Stimulated activated CD4-positive, alpha-beta T cell treated with anti-CD3 and anti-CD28 coated beads, Interleukin-1b, Interleukin-23, amount 100 ng/mL, for 24 hours (primary cell): ENCODE data around the gene SLC4A1AP.
A peak's percentile ranks its signal among the peaks of the same experiment; 100 is the strongest.

Source experiments
- DNase-seq, 4 experiments: peaks; one replicate each; pipeline ENCODE4 v3.0.0-alpha.2; 2020; ENCODE audit warnings: low read depth in 4 of 4, low spot score in 1 of 4

The SLC4A1AP gene

DNA sequence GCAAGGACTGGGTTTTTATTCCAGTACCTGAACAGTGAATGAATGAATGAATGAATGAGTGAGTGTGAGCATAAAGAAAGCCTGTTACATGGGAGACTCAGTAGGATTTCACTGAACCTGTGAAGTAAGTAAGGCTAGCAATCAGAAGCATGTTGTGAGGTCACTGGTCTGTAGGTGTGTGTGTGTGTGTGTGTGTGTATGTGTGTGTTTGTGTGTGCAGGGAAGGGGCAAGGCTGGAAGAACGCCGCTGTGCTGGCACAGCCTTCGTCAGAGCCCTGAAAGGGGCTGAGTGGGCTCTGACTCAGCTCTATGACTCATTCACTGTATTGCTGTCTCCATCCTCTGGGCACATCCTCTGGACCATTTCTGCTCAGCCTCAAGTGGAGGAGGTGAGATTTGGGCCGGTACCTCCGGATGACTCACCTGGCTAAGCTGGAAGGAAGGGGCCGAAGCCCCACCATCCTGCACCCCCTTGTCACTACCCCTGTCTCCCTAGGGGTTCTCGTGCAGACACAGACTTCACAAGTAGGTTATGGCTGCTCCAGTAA lies 56.4 kb downstream of the SLC4A1AP start:
- peak; percentile 27 to 55 (median 40) for DNase-seq

DNA sequence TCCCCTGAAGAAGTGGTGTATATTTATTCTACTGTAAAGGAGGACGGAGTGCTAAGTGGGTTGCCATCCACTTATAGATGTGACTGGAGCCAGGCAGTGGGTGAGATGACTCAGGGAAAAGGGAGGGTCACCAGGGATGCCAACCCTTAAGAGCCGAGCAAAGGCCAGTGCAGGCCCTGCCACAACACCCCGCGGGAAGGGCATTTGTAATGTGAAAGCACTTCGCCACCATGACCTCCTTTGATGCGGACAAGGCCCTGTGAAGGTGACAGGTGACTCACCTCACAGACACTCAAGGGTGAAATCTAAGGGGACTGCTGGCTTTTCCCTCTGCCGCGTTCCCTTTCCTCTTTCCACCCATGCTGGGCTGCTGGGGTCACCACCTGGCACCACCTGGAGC lies 57.6 kb downstream of the SLC4A1AP start:
- DNase-seq = no peak

DNA sequence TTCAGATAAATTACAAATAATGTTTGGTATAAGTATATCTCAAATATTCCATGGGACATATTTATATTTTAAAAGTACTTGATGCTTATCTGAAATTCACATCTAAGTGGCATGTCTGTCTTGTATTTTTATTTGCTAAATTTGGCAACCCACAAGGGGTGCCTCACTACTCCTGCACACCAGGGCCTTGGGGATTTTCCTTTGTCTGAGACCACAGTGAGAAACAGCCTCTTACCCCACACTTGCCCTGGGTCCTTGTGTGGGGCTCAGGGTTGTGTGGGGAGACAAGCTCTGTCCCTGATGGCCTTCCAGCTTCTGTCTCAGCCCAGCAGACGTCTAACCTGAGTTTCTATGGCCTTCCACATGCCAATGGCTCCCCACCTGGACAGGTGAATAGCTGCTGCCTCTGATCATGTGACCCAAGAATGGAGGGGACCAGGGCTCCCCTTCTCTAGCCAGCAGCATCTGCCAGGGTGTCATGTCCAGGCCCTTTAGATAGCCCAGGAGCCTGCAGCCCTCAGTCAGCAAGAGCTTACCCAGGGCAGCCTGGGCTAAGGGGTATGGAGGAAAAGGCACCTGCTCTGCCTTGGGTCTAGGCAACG lies 58.3 kb downstream of the SLC4A1AP start:
- no peak for DNase-seq

DNA sequence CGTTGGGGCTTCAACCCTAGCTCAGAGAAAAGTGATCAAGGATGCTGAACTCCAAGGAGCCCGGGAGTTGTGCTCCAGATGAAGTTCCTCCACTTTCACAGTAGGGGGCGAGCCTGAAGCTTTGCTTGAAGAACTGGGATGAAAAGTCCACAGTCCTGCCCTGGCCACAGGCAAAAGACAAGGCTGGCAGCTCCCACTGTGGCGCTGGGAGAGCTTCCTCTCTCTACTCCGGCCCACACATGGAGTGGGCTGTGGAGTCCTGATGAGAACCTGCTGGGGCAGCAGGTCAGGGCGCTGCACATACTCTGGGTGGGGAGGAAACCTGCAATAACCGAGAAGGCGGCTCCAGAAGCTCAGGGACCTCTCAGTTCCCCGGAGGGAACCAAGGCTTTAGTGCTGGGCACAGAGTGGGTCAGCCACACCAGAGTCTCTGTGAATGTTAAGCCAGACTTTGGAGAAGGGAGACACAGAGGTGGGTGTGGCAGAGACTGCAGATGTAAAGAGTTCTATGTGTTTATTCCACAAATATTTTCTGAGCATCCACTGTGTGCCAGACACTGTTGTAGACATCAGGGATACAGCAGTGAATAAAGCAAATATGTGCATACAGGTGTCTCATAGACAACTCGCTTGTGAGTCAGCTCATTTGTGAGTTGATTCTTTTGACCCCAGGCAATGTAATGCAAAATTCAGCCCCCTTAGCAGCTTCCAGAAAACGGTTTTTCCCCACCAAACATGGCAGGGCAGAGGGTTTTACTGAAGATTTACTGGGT lies 59.9 kb downstream of the SLC4A1AP start:
- no peak for DNase-seq

- DNase-seq = no peak
Observed at GRCh38 chr2:27724191-27724590, 60.5 kb downstream of the SLC4A1AP start.

GRCh38 chr2:27724905-27725701 lies 61.4 kb downstream of the SLC4A1AP start:
- DNase-seq = no peak

DNA sequence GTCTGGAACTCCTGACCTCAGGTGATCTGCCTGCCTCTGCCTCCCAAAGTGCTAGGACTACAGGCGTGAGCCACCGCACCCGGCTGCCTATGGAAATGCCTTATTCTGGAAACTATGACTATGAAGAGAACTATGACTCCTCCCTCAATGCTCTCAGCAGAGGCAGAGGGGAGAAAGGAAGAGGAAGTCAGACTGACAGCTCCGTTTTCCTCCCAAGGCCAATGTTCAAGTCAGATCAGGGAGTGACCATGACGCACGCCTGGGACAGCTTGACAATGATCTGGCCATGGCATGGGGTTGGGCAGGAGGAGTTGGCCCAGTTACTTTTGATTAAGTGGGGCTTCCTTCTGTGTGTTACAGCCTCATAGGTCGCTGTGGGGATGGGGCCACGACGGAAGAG lies 63.6 kb downstream of the SLC4A1AP start:
- no peak for DNase-seq

DNA sequence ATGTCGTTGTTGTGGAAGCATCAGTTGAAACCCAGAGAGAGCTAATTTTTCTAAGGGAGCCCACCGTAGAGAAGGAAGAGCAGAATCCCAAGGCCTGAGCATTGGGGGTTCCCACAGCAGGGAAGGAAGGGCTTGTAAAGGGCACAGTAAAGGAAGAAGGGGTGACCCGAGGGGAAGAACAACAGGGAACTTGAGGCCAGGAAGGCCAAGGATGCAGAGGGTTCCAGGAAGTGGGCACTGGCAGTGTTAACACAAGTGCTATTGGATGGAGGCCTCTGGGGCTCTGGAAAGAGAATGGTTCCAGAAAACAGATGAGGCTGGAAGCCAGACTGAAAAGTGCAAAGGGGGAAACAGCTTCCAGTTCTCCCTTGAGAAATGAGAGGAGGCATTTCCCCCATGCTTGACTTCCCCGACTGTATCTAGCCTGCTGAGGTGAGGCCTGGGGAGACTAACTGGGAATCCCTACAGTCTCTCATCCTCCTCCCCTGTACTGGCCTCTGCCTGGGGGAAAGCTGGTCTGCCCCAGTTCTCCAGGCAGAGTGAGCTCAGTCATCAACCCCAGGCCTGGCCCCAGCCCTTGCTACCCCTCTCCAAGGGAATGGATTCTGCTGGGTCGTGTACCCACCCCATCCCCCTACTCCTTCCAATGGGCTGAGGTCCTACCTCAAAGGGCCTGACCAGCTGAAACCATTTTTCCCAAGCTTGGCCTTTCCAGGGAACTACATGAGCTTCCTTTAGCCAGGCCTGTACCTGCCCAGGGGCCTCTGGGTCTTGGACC lies 64.6 kb downstream of the SLC4A1AP start:
- DNase-seq = no peak

DNA sequence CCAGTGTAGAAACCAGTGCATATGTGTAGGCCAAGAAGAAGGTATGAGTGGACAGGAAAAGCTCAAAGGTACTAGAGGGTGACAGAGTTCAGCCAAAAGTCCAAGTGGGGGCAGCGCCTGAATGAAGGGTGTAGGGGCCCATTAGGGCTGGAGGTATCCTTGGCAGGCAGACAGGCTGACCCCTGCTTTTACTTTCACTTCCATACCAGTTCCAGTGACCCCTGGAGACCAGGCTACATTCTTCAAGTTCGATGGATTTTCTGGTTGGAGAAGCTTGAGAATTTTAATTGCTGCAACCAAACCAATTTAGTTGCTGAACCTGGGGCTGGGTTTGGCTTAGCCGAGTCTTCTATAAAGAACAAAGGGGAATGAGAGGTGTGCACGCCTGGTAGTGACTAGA lies 65.5 kb downstream of the SLC4A1AP start:
- no peak for DNase-seq

DNA sequence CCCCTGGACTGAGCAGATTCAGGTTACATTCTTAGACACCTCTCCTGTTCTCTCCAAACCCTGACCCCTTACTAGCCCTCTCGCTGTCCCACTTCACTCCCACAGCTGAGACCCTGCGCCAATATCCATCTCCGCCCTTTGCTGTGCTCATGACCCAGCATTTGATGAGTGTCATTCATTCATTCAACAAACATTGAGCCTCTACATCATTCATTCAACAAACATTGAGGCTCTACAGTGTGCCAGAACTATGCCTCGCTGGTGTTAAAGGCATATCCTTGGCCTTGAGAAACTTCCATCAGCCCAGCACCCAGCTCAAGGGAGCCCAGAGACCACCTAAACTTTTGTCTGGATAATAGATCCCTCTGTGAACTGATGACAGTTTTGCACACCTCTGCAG lies 65.9 kb downstream of the SLC4A1AP start:
- DNase-seq = no peak

DNA sequence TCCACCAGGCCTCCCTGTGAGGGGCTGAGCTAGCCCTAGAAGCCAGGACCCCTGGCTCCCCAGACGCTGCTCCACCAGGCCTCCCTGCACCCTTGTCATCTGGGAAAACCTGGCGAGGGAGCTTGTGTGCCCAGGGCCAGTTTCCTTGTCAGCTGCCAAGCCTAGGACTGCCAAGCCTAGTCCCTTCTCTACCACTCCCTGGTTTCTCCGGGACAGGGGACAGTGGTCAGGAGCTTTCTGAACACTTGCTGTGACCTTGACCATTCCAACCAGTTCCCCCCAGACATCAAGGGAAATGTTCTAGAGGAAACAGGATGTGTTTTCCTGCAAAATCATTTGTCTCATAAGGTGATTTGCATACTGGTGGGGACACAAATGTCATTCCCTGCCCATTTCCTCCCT lies 66.6 kb downstream of the SLC4A1AP start:
- no peak for DNase-seq

DNA sequence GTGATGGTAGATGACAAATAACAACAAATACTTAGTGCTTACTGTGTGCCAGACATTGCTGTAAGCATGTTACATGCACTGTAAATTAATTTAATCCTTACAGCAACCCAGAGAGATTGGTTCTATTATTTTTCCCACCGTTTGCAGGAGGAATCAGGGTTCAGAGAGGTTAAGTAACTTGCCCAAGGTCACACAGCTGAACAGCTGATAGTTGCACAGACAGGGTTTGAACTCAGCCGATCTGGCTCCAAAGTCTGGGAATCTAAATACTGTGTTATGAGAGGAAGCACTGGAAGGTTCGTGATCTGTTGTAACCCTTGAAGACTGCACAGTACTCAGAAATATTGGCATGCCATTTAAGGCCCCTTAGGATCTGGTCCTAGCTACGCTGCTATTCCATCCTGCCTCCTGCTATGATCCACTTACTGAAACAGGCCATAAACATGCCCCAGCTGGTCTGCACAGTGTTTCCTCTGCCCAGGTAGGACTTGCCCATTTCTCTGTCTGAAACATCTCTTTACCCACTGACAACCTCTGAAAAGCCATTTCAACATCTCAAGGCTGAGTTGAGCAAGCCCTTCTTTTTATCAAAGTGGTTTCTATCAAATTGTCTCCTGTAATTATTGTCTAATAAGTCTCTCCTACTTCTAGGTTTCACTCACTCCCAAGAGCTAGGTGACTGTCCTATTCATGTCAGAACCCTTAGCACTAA lies 67.4 kb downstream of the SLC4A1AP start:
- no peak for DNase-seq

DNA sequence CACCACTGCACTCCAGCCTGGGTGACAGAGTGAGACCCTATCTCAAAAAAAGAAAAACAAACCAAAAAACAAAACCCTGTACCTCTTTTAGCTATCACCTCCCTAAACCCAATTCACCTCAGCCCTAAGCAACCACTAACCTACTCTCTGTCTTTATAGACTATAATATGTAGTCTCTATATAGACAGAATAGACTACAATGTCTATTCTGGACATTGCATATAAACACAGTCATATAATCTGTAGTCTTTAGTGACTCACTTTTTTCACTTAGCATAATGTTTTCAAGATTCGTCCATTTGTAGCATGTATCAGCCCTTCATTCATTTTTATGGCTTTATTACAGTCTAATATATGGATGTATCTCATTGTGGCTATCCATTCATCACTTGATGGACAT lies 70.6 kb downstream of the SLC4A1AP start:
- no peak for DNase-seq

DNA sequence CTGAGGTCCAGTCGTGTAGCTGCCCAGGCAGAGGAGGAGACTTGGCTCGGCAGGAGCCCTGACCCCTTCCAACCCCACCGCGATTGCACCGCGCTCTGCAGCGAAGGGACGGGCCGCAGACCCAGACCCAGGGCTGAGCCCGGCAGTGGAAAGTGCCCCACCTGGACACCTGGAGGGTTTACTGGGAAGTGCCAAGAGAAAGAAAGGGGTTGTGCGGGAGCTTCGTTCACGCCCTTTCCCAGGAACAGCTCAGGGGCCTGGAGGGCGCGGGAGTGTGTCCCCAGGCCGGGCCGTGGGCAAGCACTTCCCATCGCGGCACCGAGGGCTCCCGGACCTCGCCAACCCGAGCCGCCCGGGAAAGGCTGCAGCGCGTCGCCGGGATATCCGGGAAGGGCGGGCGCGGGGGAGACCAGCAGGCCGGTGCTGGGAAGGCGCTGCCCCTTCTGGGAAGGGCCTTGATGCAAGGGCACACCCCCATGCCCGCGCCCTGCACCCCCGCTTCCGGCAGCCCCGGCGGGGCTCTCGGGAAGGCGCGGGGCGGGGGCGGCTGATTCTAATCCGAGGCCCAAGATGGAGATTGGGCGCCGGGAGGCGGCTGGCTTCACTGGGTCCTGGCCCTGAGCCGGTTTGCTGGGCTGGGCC lies 71.7 kb downstream of the SLC4A1AP start:
- peak; percentile 17 to 69 (median 36) for DNase-seq

DNA sequence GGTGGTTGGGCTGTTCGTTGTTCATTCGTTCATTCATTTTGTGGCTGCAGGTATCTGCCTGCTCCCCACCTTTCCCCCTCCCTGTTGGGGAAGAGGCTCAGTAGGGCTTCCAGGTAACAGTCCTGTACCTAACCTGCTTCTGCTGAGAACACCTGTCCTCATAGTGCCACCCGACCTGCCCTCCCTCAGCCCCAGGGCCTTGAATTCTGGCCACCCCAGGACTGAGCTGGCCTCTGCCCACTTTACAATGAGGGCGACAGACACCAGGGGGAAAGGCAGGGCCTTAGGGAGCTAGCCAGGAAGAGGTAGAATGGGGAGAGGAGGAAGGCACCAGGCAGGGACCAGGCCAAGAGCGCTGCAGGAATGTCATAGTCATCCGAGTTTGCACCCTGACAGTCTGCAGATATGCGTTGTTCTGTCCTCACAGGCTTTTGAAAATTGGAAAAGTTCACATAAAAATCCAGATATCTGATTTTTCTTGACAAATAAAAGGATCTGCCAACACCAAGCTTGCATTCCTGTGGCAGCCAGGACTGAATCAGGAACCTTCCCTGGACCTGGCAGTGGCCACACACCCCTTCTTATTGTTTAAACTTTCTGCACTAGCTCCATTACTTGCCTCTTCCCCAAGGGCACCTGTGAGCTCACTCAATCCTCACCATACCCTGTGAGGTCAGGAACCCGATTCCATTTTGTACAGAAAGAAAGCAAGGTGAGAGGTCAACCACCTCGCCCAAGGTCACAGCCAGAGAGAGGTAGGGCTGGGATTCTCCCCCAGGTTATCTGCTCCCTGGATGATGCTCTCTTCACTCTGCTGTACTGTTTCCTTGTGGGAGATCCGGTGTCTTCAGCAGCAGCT lies 72.6 kb downstream of the SLC4A1AP start:
- no peak for DNase-seq

GRCh38 chr2:27736890-27737204 lies 73.2 kb downstream of the SLC4A1AP start:
- DNase-seq = no peak

GRCh38 chr2:27737676-27738348 lies 74.1 kb downstream of the SLC4A1AP start:
- DNase-seq = no peak

- no peak for DNase-seq
Observed at GRCh38 chr2:27738349-27739057, 74.8 kb downstream of the SLC4A1AP start.
